ENCODE data around the gene ADAMTS6. TPM values are rescaled to one million over a fixed set of nuclear protein-coding genes. Genes with fewer than 3 reads are reported as not detected.

ADAMTS6 gene
- total RNA-seq, 1 experiment from 2014 or later = 0.23 TPM

- no peak overlapping the region for H3K4me3 Mint-ChIP-seq (ENCODE audit: unreplicated experiment)
- H3K9me3 Mint-ChIP-seq (ENCODE audit: unreplicated experiment) = no peaks in the 10 kb centered on the region
- no peaks in the 10 kb centered on the region for H3K4me1 Mint-ChIP-seq (ENCODE audit: low read depth, unreplicated experiment)
- no peak overlapping the region for H3K27ac Mint-ChIP-seq (ENCODE audit: unreplicated experiment)
- Histone ChIP-seq H3K27me3 (replicated peaks; ENCODE audit: control insufficient read depth, insufficient read depth, low read length) (no peaks in the 10 kb centered on the region), H3K4me3 (ENCODE audit: low read depth, low read length) (no peak overlapping the region), H3K4me1 (no peaks in the 10 kb centered on the region), H3K9me3 (no peaks in the 10 kb centered on the region), H3K36me3 (ENCODE audit: control insufficient read depth, insufficient read depth, low read length) (no peaks in the 10 kb centered on the region)
- no TSS peak for BruUV-seq (replicated peaks)
- ChIA-PET POLR2A (no interaction called here), CTCF (interaction anchor here (0.6 kb wide), 1 partner anchor 117 kb away, joined by 3 read pairs; no protein-coding TSS in a partner anchor)
- intact Hi-C loops (cut with micrococcal nuclease; ENCODE audit: unreplicated experiment) = no loop called here
- no peak for DNase-seq
- no peaks in the 10 kb centered on the region for H3K36me3 Mint-ChIP-seq (ENCODE audit: insufficient read depth, unreplicated experiment)
- TF ChIP-seq CTCF (IDR thresholded peaks at IDR 0.05; ENCODE audit: insufficient read depth in 1 of 2, low read depth in 1 of 2, low read length in 1 of 2, severe bottlenecking in 1 of 2, unreplicated experiment in 1 of 2) = no peak
- H3K27me3 Mint-ChIP-seq (ENCODE audit: insufficient read depth, unreplicated experiment) = no peaks in the 10 kb centered on the region
Measured at GRCh38 chr5:65355301-65355700, 126.4 kb downstream of the ADAMTS6 start.

DNA sequence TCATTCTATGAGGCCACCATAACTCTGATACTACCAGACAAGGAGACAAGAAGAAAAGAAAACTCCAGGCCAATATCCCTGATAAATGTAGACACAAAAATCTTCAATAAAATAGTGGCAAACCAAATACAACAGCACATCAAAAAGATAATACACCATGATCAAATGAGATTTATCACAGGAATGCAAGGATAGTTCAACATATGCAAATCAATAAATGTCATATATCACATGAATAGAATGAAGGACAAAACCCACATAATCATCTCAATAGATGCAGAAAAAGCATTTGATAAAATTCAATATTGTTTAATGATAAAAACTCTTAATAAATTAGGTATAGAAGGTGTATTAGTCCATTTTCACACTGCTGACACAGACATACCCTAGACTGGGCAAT, 139.9 kb downstream of the ADAMTS6 start:
- H3K36me3 Mint-ChIP-seq (ENCODE audit: insufficient read depth, unreplicated experiment) = no peaks in the 10 kb centered on the region
- no peak for DNase-seq
- H3K4me1 ChIP-seq = no peaks in the 10 kb centered on the region
- no peak overlapping the region for H3K27ac Mint-ChIP-seq (ENCODE audit: unreplicated experiment)
- H3K27me3 Mint-ChIP-seq (ENCODE audit: insufficient read depth, unreplicated experiment) = no peaks in the 10 kb centered on the region
- BruUV-seq (replicated peaks) = no TSS peak
- peaks cover 35% of the 10 kb centered on the region for H3K9me3 Mint-ChIP-seq (ENCODE audit: unreplicated experiment)
- no peaks in the 10 kb centered on the region for H3K27me3 ChIP-seq (replicated peaks; ENCODE audit: control insufficient read depth, insufficient read depth, low read length)
- H3K4me1 Mint-ChIP-seq (ENCODE audit: low read depth, unreplicated experiment) = no peaks in the 10 kb centered on the region
- CTCF ChIA-PET = no interaction called here
- intact Hi-C loops (cut with micrococcal nuclease; ENCODE audit: unreplicated experiment) = no loop called here
- H3K9me3 ChIP-seq = peaks cover 13% of the 10 kb centered on the region
- no peak overlapping the region for H3K4me3 ChIP-seq (ENCODE audit: low read depth, low read length)
- POLR2A ChIA-PET = no interaction called here
- TF ChIP-seq CTCF (IDR thresholded peaks at IDR 0.05; ENCODE audit: insufficient read depth in 1 of 2, low read depth in 1 of 2, low read length in 1 of 2, severe bottlenecking in 1 of 2, unreplicated experiment in 1 of 2) = no peak
- no peak overlapping the region for H3K4me3 Mint-ChIP-seq (ENCODE audit: unreplicated experiment)
- no peaks in the 10 kb centered on the region for H3K36me3 ChIP-seq (ENCODE audit: control insufficient read depth, insufficient read depth, low read length)

DNA sequence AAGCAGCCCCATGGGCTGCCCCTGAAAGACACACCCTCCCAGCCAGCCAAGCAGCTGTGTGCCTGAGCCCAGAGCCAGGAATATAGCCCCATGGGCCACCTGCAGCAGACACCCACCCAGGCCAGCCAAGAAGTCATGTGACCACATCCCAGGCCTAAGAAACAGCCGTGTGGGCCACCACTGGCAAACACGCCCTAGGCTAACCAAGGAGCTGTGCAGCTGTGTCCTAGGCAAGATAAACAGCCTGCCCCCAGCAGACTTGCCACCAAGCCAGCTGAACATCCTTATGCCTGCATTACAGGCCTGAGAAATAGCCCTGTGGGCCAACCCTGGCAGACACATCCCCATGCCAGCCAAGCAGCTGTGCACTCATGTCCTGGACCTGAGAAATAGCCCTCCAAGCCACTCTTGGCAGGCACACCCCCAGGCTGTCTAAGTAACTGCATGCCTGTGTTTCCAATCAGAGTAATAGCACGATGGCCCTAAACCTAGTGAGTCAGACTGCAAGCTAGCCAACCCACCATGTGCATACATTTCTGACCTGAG, 143.0 kb downstream of the ADAMTS6 start:
- CTCF ChIA-PET = no interaction called here
- Mint-ChIP-seq H3K36me3 (ENCODE audit: insufficient read depth, unreplicated experiment) (no peaks in the 10 kb centered on the region), H3K27me3 (ENCODE audit: insufficient read depth, unreplicated experiment) (no peaks in the 10 kb centered on the region), H3K27ac (ENCODE audit: unreplicated experiment) (no peak overlapping the region), H3K9me3 (ENCODE audit: unreplicated experiment) (peaks cover 35% of the 10 kb centered on the region), H3K4me1 (ENCODE audit: low read depth, unreplicated experiment) (no peaks in the 10 kb centered on the region), H3K4me3 (ENCODE audit: unreplicated experiment) (no peak overlapping the region)
- Histone ChIP-seq H3K36me3 (ENCODE audit: control insufficient read depth, insufficient read depth, low read length) (no peaks in the 10 kb centered on the region), H3K4me1 (no peaks in the 10 kb centered on the region), H3K27me3 (replicated peaks; ENCODE audit: control insufficient read depth, insufficient read depth, low read length) (no peaks in the 10 kb centered on the region; the same call in 1 of the 2 replicates), H3K9me3 (peaks cover 13% of the 10 kb centered on the region), H3K4me3 (ENCODE audit: low read depth, low read length) (no peak overlapping the region)
- no peak for DNase-seq
- BruUV-seq (replicated peaks) = no TSS peak
- no peak for TF ChIP-seq CTCF (IDR thresholded peaks at IDR 0.05; ENCODE audit: insufficient read depth in 1 of 2, low read depth in 1 of 2, low read length in 1 of 2, severe bottlenecking in 1 of 2, unreplicated experiment in 1 of 2)
- intact Hi-C loops (cut with micrococcal nuclease; ENCODE audit: unreplicated experiment) = no loop called here
- POLR2A ChIA-PET = no interaction called here
